HEK293 (cell line): Measurements from ENCODE around the gene INAVA.

Experiments used
- CTCF ChIP-seq: fragments of 450-650 bp; formaldehyde crosslinking; IDR thresholded peaks from 2 replicates; pipeline ENCODE4 v1.5.1; 2016; ENCODE audit warnings: missing biosample characterization, missing genetic modification characterization
- KLF8 ChIP-seq: fragments of 450-650 bp; formaldehyde crosslinking; IDR thresholded peaks from 2 replicates; pipeline ENCODE4 v1.5.1; 2016; ENCODE audit warnings: missing biosample characterization, missing genetic modification characterization
- ZBTB20 ChIP-seq: fragments of 450-650 bp; formaldehyde crosslinking; IDR thresholded peaks from 2 replicates; pipeline ENCODE4 v1.5.1; 2016; ENCODE audit warnings: missing biosample characterization, missing genetic modification characterization
- ZBTB21 ChIP-seq: fragments of 450-650 bp; formaldehyde crosslinking; IDR thresholded peaks from 2 replicates; pipeline ENCODE4 v1.5.1; 2017; ENCODE audit warnings: missing biosample characterization, missing genetic modification characterization
- ZNF600 ChIP-seq: fragments of 450-650 bp; formaldehyde crosslinking; IDR thresholded peaks from 2 replicates; pipeline ENCODE4 v1.5.1; 2016; ENCODE audit warnings: missing biosample characterization, missing genetic modification characterization
- ZNF629 ChIP-seq: fragments of 450-650 bp; formaldehyde crosslinking; IDR thresholded peaks from 2 replicates; pipeline ENCODE4 v1.5.1; 2017; ENCODE audit warnings: missing biosample characterization, missing genetic modification characterization
- ZNF639 ChIP-seq: fragments of 450-650 bp; formaldehyde crosslinking; IDR thresholded peaks from 2 replicates; pipeline ENCODE4 v1.5.1; 2016; ENCODE audit warnings: missing biosample characterization, missing genetic modification characterization
- ZNF837 ChIP-seq: fragments of 450-650 bp; formaldehyde crosslinking; IDR thresholded peaks from 2 replicates; pipeline ENCODE4 v1.5.1; 2016; ENCODE audit warnings: missing biosample characterization, missing genetic modification characterization
- ZSCAN4 ChIP-seq: fragments of 450-650 bp; formaldehyde crosslinking; IDR thresholded peaks from 2 replicates; pipeline ENCODE4 v1.5.1; 2017; ENCODE audit warnings: missing biosample characterization, missing genetic modification characterization
- TF ChIP-seq, protein P1 (sequence below): fragments of 450-650 bp; formaldehyde crosslinking; IDR thresholded peaks from 2 replicates; pipeline ENCODE4 v1.5.1; 2016; ENCODE audit warnings: missing biosample characterization, missing genetic modification characterization, borderline replicate concordance
- TF ChIP-seq, protein P2 (sequence below): IDR thresholded peaks from 2 replicates; pipeline ENCODE4 v1.6.1; 2011; ENCODE audit warnings: mild to moderate bottlenecking, low read depth, low read length, borderline replicate concordance

DNA sequence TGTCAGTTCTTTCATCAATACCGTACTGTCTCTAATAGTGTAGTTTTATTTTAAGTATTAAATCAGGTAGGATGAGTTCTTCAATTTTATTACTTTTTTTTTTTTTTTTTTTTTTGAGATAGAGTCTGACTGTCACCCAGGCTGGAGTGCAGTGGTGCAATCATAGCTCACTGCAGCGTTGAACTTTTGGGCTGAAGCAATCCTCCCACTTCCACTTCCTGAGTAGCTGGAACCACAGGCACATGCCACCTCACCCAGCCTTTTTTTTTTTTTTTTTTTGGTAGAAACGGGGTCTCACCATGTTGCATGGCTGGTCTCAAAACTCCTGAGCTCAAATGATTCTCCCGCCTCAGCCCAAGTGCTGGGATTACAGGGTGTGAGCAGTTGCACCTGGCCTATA is 44.3 kb downstream of the INAVA start:
- TF ChIP-seq ZSCAN4 (tag by site-specific recombination) (no peak), CTCF (no peak), ZNF600 (tag by site-specific recombination) (no peak), ZBTB21 (tag by site-specific recombination) (no peak), ZBTB20 (tag by site-specific recombination) (no peak), ZNF639 (tag by site-specific recombination) (no peak), ZNF837 (tag by site-specific recombination) (no peak), KLF8 (tag by site-specific recombination) (no peak), ZNF629 (tag by site-specific recombination) (no peak)
- TF ChIP-seq, protein P1, sequence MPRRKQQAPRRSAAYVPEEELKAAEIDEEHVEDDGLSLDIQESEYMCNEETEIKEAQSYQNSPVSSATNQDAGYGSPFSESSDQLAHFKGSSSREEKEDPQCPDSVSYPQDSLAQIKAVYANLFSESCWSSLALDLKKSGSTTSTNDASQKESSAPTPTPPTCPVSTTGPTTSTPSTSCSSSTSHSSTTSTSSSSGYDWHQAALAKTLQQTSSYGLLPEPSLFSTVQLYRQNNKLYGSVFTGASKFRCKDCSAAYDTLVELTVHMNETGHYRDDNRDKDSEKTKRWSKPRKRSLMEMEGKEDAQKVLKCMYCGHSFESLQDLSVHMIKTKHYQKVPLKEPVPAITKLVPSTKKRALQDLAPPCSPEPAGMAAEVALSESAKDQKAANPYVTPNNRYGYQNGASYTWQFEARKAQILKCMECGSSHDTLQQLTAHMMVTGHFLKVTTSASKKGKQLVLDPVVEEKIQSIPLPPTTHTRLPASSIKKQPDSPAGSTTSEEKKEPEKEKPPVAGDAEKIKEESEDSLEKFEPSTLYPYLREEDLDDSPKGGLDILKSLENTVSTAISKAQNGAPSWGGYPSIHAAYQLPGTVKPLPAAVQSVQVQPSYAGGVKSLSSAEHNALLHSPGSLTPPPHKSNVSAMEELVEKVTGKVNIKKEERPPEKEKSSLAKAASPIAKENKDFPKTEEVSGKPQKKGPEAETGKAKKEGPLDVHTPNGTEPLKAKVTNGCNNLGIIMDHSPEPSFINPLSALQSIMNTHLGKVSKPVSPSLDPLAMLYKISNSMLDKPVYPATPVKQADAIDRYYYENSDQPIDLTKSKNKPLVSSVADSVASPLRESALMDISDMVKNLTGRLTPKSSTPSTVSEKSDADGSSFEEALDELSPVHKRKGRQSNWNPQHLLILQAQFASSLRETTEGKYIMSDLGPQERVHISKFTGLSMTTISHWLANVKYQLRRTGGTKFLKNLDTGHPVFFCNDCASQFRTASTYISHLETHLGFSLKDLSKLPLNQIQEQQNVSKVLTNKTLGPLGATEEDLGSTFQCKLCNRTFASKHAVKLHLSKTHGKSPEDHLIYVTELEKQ, result no peak
- TF ChIP-seq, protein P2, sequence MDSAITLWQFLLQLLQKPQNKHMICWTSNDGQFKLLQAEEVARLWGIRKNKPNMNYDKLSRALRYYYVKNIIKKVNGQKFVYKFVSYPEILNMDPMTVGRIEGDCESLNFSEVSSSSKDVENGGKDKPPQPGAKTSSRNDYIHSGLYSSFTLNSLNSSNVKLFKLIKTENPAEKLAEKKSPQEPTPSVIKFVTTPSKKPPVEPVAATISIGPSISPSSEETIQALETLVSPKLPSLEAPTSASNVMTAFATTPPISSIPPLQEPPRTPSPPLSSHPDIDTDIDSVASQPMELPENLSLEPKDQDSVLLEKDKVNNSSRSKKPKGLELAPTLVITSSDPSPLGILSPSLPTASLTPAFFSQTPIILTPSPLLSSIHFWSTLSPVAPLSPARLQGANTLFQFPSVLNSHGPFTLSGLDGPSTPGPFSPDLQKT, result no peak
